ENCODE measurements around the gene LACRT.

GRCh38 chr12:54595471-54595870 lies 39.2 kb downstream of the LACRT start:
- TF ChIP-seq SP1 (IDR thresholded peaks at IDR 0.05) (no peak), LEF1 (IDR thresholded peaks at IDR 0.05; ENCODE audit: borderline replicate concordance) (no peak), FOXK2 (IDR thresholded peaks at IDR 0.05) (no peak), FOXM1 (IDR thresholded peaks at IDR 0.05; ENCODE audit: borderline replicate concordance) (no peak), BHLHE40 (IDR thresholded peaks at IDR 0.05; ENCODE audit: borderline replicate concordance) (no peak), CTBP1 (IDR thresholded peaks at IDR 0.05; ENCODE audit: borderline replicate concordance) (no peak), SUZ12 (IDR thresholded peaks at IDR 0.05) (no peak), FOXA1 (IDR thresholded peaks at IDR 0.05) (no peak), ELF4 (IDR thresholded peaks at IDR 0.05) (no peak), L3MBTL2 (conservative IDR thresholded peaks at IDR 0.05) (no peak), PKNOX1 (IDR thresholded peaks at IDR 0.05) (no peak), ZNF384 (IDR thresholded peaks at IDR 0.05) (no peak), HDGF (IDR thresholded peaks at IDR 0.05; ENCODE audit: borderline replicate concordance) (no peak)
